ENCODE data around the gene SPTBN1.

The SPTBN1 gene

DNA sequence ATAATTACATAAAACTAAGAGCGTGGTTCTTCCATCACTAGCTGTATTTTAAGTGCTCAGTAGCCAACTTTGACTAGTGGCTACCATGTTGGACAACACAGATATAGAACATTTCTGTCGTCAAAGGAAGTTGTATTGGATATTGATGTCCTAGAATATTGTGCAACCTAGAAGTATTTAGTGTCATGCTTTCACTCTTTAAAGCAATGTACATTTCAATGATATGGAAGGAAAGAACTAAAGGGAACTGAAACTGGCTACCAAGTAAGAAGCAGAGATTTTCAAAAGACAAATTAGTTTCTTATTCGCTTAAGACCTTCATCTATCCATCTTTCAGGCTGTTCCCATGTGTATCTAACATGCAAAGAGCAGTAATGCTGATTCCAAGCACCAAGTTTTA, 182.0 kb downstream of the SPTBN1 start:
- DNase-seq: no peak

DNA sequence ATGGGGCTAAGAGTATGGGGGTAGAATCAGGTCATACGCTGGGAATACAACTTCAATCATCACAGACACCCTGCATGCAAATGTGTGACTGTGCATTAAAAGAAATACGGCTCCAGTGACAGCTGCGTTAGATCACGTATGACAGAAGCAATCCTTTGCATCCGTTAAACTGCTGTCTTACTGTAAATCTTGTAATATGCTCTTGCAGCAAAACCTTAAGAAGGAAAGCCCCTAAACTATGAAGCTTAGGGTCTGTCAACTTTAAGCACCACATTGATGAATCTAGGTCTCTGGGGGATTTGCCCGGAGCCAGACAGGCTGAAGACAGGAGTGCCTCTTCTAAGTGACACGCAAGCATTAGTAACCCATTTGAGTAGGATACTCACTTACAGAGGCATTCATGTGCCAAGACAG, 182.7 kb downstream of the SPTBN1 start:
- no peak for DNase-seq

DNA sequence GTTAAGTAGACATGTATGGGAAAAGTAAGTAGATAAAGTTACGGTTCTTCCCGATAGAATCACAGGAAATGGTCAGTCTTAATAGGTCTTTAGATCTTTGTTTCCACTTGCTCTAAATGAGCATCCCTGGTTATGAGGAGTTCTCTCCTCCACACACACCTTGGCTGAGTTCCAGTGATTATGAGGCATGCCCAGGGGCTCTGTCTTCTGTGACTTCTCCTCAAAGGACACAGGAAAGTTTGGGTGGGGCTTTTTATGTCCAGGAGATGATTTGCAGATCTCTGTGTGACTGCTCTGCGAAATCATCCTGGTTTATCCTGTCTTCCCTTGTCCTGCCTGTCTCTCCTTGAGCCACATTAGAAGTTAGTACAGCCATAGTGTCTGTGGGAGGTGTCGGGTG, 183.5 kb downstream of the SPTBN1 start:
- DNase-seq: no peak

GRCh38 chr2:54640834-54641540, 184.9 kb downstream of the SPTBN1 start:
- no peak for DNase-seq

DNA sequence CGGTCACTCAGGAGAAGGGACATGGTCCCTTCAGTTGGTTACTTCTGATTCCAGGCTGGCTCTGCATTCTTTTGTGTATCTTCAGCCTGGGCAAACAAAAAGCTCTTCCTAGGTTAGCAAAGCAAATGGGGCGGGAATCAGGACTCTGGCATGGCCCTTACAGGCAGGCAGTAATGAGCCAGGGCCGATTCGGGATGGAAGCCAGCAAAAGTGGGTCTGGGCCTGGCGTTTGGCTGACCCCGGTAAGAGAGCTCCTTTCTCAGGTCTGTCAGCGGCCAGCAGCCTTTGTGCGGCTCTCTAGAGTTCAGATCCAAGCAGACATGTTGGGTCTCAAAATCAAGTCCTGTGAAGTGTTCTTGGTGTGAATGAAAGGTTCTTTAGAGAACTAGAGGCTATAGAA, 185.9 kb downstream of the SPTBN1 start:
- DNase-seq: no peak

- DNase-seq: no peak
These were observed 186.7 kb downstream of the SPTBN1 start for GRCh38 chr2:54642677-54643430.

GRCh38 chr2:54644236-54644635, 188.1 kb downstream of the SPTBN1 start:
- no peak for DNase-seq

- DNase-seq: no peak
These were observed 190.2 kb downstream of the SPTBN1 start for GRCh38 chr2:54646170-54646927.

- DNase-seq: no peak
These were observed 192.1 kb downstream of the SPTBN1 start for GRCh38 chr2:54648256-54648655.

DNA sequence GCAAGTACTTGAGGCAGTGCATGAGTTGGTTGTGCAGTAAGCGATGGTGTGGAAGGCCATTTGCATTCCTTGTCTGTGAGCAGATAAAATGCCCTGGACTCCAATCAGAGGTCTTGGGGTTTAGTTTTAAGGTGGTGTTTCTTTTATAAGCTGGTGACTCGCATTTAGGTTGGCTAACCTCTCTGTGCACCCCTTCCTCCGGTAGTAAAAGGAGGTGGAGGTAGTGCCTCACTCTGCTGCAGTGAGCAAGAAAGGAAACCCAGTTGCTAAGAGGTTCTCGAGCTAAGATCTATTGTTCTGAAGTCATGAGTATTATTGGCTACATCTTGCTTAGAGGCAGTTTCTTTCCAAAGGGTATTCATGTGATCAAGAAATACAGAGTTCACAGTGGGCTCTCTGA, 193.1 kb downstream of the SPTBN1 start:
- DNase-seq: no peak

- no peak for DNase-seq
These were observed 193.5 kb downstream of the SPTBN1 start for GRCh38 chr2:54649633-54650032.

- no peak for DNase-seq
These were observed 194.5 kb downstream of the SPTBN1 start for GRCh38 chr2:54650612-54651011.

DNA sequence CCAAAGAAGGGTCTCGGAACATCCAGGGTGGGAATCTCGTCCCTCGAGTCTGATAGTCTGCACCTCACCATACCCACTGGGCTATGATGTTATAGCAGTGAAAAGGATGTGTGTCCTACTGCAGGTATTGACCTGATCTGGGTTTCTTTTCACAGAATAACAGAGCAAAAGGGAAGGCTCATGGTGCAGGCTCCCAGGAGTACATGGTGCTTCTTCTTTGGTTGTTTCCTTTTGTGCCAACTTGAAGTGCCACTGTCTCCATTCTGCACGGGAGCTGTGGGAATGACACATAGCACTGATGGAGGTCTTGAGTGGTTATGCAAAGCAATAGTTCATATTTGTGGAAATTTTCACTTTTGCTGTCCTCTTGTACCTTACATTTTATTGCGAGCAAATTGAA, 195.2 kb downstream of the SPTBN1 start:
- no peak for DNase-seq

GRCh38 chr2:54652540-54652939, 196.4 kb downstream of the SPTBN1 start:
- DNase-seq: no peak

- DNase-seq: no peak
These were observed 197.6 kb downstream of the SPTBN1 start for GRCh38 chr2:54653572-54654204.

DNA sequence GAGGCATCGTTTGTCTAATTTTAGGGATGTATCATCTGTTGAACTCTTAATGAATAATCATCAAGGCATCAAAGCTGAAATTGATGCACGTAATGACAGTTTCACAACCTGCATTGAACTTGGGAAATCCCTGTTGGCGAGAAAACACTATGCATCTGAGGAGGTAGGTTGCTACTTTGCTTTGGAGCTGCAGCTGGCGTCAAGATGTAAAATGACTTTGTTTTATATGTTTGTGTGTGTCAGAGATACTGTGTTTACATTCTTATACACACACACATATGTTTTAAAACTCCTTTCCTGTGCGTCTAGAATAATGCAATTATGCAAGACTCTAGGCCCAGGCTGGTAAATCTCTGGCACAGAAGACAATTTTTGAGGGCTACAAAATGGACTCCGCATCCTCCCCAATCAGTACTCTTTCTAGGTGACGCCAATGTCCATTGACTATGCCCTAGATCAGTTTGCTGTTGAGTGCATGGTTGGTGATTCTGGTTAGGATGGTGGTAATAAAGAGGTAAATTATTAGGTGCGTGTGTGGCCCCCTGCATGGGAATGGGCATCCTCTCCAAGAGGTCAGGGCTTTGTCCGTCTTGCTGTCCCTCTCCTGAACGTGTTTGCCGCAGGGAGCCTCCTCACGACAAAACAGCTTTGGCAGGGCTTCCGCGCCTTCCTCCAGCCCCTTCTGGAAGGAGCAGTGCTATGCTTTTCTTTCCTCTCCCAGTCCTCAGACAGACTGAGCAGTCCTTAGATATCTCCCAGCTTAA, 199.1 kb downstream of the SPTBN1 start:
- DNase-seq: no peak

DNA sequence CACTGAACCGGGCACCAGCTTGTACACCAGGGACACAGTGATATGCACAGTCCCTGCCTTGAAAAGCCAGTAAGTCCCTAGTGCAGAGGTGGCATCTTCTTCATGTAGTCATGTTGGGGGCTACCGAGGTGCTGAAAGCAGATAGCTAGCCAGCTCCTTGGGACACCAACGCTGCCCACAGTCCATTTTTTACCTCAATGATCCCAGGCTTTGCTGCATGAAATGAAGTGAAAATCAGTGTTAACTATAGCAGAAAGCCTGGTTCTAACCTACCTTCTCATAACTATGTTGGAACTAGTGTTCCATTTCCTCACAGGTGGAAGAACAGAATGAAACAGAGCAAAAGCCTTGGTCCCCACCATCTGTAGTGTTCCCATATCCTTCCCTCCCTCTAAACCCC, 200.7 kb downstream of the SPTBN1 start:
- DNase-seq: no peak

GRCh38 chr2:54657664-54658083, 201.5 kb downstream of the SPTBN1 start:
- DNase-seq: no peak

GRCh38 chr2:54658564-54659071, 202.5 kb downstream of the SPTBN1 start:
- no peak for DNase-seq

DNA sequence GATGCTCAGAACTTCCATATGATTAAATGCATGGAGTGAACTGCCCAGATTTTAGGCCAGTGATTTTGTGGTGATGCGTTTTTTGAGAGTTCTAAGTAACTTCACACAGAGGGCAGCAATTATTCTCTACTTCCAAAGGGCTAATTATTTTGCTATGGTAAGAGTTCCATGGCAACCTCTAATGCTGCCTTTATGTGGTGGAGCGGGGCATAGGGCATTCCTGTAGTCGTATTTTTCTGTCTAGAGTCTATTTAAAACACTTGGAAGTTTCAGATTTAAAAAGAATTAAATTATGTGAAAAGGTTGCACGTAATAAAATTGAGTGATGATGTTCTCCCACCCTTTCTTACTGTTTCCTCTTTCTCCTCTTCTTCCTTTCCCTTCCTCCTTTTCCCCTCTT, 203.4 kb downstream of the SPTBN1 start:
- no peak for DNase-seq

GRCh38 chr2:54660752-54661151, 204.6 kb downstream of the SPTBN1 start:
- DNase-seq: no peak

GRCh38 chr2:54663424-54664030, 207.4 kb downstream of the SPTBN1 start:
- no peak for DNase-seq

Measured in left hindlimb (tissue), 1 donor.